B cell (primary cell): Measurements from ENCODE around the gene MAGEH1. TPM values are rescaled to one million over a fixed set of nuclear protein-coding genes. Genes with fewer than 3 reads are reported as not detected.

Source experiments
- ATAC-seq: fragments of 200-7000 bp; cut with Tn5 transposase; one replicate; pipeline ENCODE4 v1.10.0; 2021; ENCODE audit warnings: low read depth, mild to moderate bottlenecking, moderate number of reproducible peaks, moderate library complexity
- CTCF ChIA-PET: fragments of 350-600 bp; sonication (Branson Sonifier 250); formaldehyde crosslinking; loops from one replicate; lab custom pipeline; 2021; ENCODE audit warnings: antibody characterized with exemption, inconsistent platforms; lab: Charles Lee
- POLR2A ChIA-PET: fragments of 350-600 bp; sonication (Branson Sonifier 250); formaldehyde crosslinking; loops from one replicate; lab custom pipeline; 2021; ENCODE audit warnings: antibody characterized with exemption; lab: Charles Lee
- DNase-seq: peaks from one replicate; pipeline ENCODE4 v3.0.0; 2013
- H2AFZ ChIP-seq: 2 replicates; pipeline ENCODE4 v1.6.1; 2012; ENCODE audit warnings: mild to moderate bottlenecking, low read depth, low read length; ENCODE audit not compliant: insufficient read depth, poor library complexity, severe bottlenecking
- H3K27ac ChIP-seq, 2 donors: 1 replicate in 1 of 2; 2 replicates in 1 of 2; pipeline ENCODE4 v1.5.1; 2012 to 2013; ENCODE audit warnings: low read length in 2 of 2, mild to moderate bottlenecking in 2 of 2, moderate library complexity in 1 of 2
- H3K27me3 ChIP-seq, 4 experiments: fragments of 200-600 bp in 1 of 4; sonication (generic) in 1 of 4; replicated peaks in 1 of 4; 1 replicate in 2 of 4; 2 replicates in 2 of 4; pipeline versions ENCODE4 v1.6.1 to v1.7.0; 2013 to 2016; ENCODE audit warnings: low read length in 3 of 4, mild to moderate bottlenecking in 2 of 4, mixed read lengths in 1 of 4, moderate library complexity in 1 of 4; ENCODE audit not compliant: insufficient read depth in 4 of 4, control insufficient read depth in 3 of 4; ENCODE audit errors: control extremely low read depth in 1 of 4
- H3K36me3 ChIP-seq, 2 experiments: replicated peaks in 1 of 2; 1 replicate in 1 of 2; 2 replicates in 1 of 2; pipeline versions ENCODE4 v1.6.1 to v1.7.1; 2013; ENCODE audit warnings: low read length in 1 of 2; ENCODE audit not compliant: insufficient read depth in 2 of 2, control insufficient read depth in 1 of 2; ENCODE audit errors: control extremely low read depth in 1 of 2, extremely low read depth in 1 of 2
- H3K4me1 ChIP-seq, 2 donors: fragments of 200-600 bp in 1 of 2; sonication (generic) in 1 of 2; 1 replicate in 1 of 2; 2 replicates in 1 of 2; pipeline versions ENCODE4 v1.5.1 to v1.6.1; 2013 to 2017; ENCODE audit warnings: low read length in 2 of 2; ENCODE audit not compliant: control insufficient read depth in 2 of 2, insufficient read depth in 2 of 2
- H3K4me2 ChIP-seq: replicated peaks from 2 replicates; pipeline ENCODE3; 2012; ENCODE audit warnings: mild to moderate bottlenecking, low read depth, low read length; ENCODE audit not compliant: poor library complexity, severe bottlenecking
- H3K4me3 ChIP-seq, 5 experiments: fragments of 200-600 bp in 1 of 5; sonication (generic) in 1 of 5; 1 replicate in 3 of 5; 2 replicates in 2 of 5; pipeline versions ENCODE4 v1.5.1 to v1.7.0; 2011 to 2016; ENCODE audit warnings: low read length in 4 of 5, mild to moderate bottlenecking in 4 of 5, low read depth in 2 of 5, control low read depth in 1 of 5, moderate library complexity in 1 of 5; ENCODE audit not compliant: insufficient read depth in 1 of 5; ENCODE audit errors: control extremely low read depth in 1 of 5, extremely low read depth in 1 of 5
- H3K79me2 ChIP-seq: fragments of 200-600 bp; sonication (generic); one replicate; pipeline ENCODE4 v1.6.0; 2016; ENCODE audit warnings: low read length; ENCODE audit not compliant: control insufficient read depth, insufficient read depth
- H3K9ac ChIP-seq: fragments of 200-600 bp; sonication (generic); 2 replicates; pipeline ENCODE4 v1.6.1; 2017; ENCODE audit warnings: mild to moderate bottlenecking, low read length, moderate library complexity
- H3K9me3 ChIP-seq, 3 donors: one replicate each; pipeline versions ENCODE4 v1.6.1 to v1.7.1; 2013; ENCODE audit warnings: low read length in 2 of 3; ENCODE audit not compliant: control insufficient read depth in 2 of 3, insufficient read depth in 1 of 3; ENCODE audit errors: control extremely low read depth in 1 of 3
- H4K20me1 ChIP-seq: 2 replicates; pipeline ENCODE4 v1.6.0; 2012; ENCODE audit warnings: mild to moderate bottlenecking, low read length; ENCODE audit not compliant: insufficient read depth, control insufficient read depth, poor library complexity, severe bottlenecking
- H3K27ac Mint-ChIP-seq: one replicate; pipeline ENCODE4 v1.8.0; 2021; ENCODE audit warnings: mixed read lengths
- H3K27me3 Mint-ChIP-seq: one replicate; pipeline ENCODE4 v1.8.0; 2021; ENCODE audit warnings: mixed read lengths
- H3K4me1 Mint-ChIP-seq: one replicate; pipeline ENCODE4 v1.8.0; 2021; ENCODE audit warnings: mixed read lengths
- H3K4me3 Mint-ChIP-seq: one replicate; pipeline ENCODE4 v1.8.0; 2021; ENCODE audit warnings: mixed read lengths
- H3K9me3 Mint-ChIP-seq: one replicate; pipeline ENCODE4 v1.8.0; 2022; ENCODE audit warnings: mixed read lengths; ENCODE audit not compliant: insufficient read depth
- EZH2 ChIP-seq: IDR thresholded peaks from 2 replicates; pipeline ENCODE4 v1.6.1; 2012; ENCODE audit warnings: borderline replicate concordance, low read depth, mild to moderate bottlenecking, moderate library complexity, low read length; ENCODE audit not compliant: insufficient read depth, poor library complexity, severe bottlenecking
- WGBS: methylation state at CpG from one replicate; pipeline ENCODE4 v1.1.5; 2013; ENCODE audit warnings: missing lambda C conversion rate; ENCODE audit not compliant: insufficient coverage; 5-methylcytosine and 5-hydroxymethylcytosine counted together
- intact Hi-C: fragments of 100-400 bp; cut with micrococcal nuclease; formaldehyde crosslinking; loops from one replicate; pipeline ENCODE4 v1.10.0; 2022
- polyA plus RNA-seq: library from polyadenylated mRNA; depleted of rRNA; stranded (reverse); fragments of >200 nt; gene quantifications from 2 replicates; pipeline ENCODE4 v1.2.3, GENCODE V29; 2012
- total RNA-seq, 2 donors: library from RNA; stranded (reverse); fragments of 120-200 nt in 1 of 2; gene quantifications; 1 replicate in 1 of 2; 2 replicates in 1 of 2; pipeline versions ENCODE4 v1.2.3 to v1.2.4, GENCODE V29; 2013 to 2022
- TF ChIP-seq, protein P1 (sequence below): fragments of 200-600 bp; IDR thresholded peaks from one replicate; pipeline ENCODE4 v1.8.0; 2022; ENCODE audit warnings: antibody characterized with exemption, mild to moderate bottlenecking

The MAGEH1 gene
- total and polyA plus RNA-seq, 2 donors (not counting 1 experiment from before 2014, with no cell fraction given): 10.2 to 13.6 TPM

DNA sequence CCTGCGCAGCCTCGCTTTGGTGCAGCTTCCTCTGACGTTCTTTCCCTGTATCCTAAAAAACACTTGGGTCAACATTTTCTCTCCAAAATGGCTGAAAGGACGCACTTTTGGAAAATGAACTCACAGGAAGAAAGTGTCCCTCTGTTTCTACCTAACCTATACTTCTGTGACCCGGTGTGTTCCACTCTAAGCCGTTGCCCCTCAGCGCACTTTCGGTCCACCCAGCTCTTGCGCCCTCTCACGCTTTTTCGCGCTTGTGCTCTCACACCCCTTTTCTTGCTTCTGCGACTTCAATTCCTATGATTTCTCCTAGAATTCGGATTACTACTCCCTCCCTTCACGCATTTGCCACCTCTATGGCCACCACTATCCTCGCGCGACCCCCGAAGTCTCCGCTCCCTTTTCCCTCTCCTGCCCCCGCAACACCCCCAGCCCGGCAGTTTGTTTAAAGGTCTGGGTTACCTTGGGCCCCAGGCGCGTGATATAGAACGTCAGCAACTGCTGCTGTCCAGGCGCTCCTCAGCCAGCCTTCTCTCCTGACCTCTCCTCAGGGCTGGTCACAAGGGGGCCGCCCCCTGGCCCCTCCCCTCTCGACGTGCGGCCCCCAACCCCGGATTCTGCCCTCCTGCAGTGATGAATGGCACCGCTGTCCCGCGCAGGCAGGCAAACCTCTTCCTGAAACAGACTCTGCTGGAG lies 37.5 kb downstream of the MAGEH1 start, which contains the start of gene USP51:
Gene USP51, minus strand, starts transcription at position 535 of the 696 bp plus-strand sequence. CDS start 909 bp downstream, outside the sequence.
- Mint-ChIP-seq H3K4me1 (peaks cover 15% of the 10 kb centered on the region), H3K4me3 (peak within 1 kb of the TSS; percentile 97), H3K27me3 (no peaks in the 10 kb centered on the region), H3K27ac (peak within 1 kb of the TSS; percentile 98), H3K9me3 (no peaks in the 10 kb centered on the region)
- intact Hi-C loops: no loop called here
- DNase-seq (peak; percentile 68), ATAC-seq (peak; percentile 50)
- H3K4me1 ChIP-seq: peaks cover 3 to 11% of the 10 kb centered on the region in 2 donors
- H3K9me3 ChIP-seq: no peaks in the 10 kb centered on the region
- no peaks in the 10 kb centered on the region for H3K27me3 ChIP-seq
- TF ChIP-seq, protein P1, sequence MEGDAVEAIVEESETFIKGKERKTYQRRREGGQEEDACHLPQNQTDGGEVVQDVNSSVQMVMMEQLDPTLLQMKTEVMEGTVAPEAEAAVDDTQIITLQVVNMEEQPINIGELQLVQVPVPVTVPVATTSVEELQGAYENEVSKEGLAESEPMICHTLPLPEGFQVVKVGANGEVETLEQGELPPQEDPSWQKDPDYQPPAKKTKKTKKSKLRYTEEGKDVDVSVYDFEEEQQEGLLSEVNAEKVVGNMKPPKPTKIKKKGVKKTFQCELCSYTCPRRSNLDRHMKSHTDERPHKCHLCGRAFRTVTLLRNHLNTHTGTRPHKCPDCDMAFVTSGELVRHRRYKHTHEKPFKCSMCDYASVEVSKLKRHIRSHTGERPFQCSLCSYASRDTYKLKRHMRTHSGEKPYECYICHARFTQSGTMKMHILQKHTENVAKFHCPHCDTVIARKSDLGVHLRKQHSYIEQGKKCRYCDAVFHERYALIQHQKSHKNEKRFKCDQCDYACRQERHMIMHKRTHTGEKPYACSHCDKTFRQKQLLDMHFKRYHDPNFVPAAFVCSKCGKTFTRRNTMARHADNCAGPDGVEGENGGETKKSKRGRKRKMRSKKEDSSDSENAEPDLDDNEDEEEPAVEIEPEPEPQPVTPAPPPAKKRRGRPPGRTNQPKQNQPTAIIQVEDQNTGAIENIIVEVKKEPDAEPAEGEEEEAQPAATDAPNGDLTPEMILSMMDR: peak; percentile 21
- TF ChIP-seq EZH2: no peak
- POLR2A ChIA-PET: interaction anchor here (0.7 to 1.9 kb wide), 7 partner anchors 37 to 1074 kb away, joined by 3 to 12 read pairs (median 3); partner anchors contain the start of genes APEX2, MAGEH1, RRAGB and UBQLN2
- WGBS: 0% methylated on average over 21 of the region's 34 CpGs
- H3K27ac ChIP-seq: peak within 1 kb of the TSS; percentile 88 to 92
- peak within 1 kb of the TSS; percentile 88 for H3K9ac ChIP-seq
- no peaks in the 10 kb centered on the region for H4K20me1 ChIP-seq
- CTCF ChIA-PET: interaction anchor here (0.9 to 2.8 kb wide), 5 partner anchors 38 to 759 kb away, joined by 3 to 17 read pairs (median 5); partner anchors contain the start of genes MAGEH1 and RRAGB
- H2AFZ ChIP-seq: peak within 1 kb of the TSS; percentile 84
- no peaks in the 10 kb centered on the region for H3K79me2 ChIP-seq
- no peaks in the 10 kb centered on the region for H3K36me3 ChIP-seq
- peak within 1 kb of the TSS; percentile 82 for H3K4me2 ChIP-seq
- H3K4me3 ChIP-seq: peak within 1 kb of the TSS; percentile 73 to 94 (median 77)

DNA sequence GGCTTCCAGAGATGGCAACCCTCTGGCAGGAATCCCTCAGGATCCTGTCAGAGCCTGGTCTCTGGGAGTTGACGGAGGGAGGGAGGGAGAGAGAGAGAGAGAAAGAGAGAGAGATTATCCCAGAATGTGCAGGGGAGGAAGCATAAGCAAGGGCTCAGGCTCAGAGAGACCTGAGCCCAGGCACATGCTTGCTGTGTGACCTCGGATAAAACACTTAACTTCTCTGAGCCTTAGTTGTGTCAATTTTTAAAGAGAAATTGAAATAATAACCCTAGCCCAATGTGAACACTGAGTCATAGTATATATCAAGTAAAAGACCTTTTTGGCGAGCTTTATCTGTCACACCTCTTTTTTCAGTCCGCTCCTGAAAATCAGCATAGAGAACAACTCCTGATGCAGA lies 38.2 kb downstream of the MAGEH1 start:
- Mint-ChIP-seq H3K9me3 (no peaks in the 10 kb centered on the region), H3K4me1 (peaks cover 13% of the 10 kb centered on the region), H3K4me3 (peak overlapping the region; percentile 97), H3K27ac (peak overlapping the region; percentile 98), H3K27me3 (no peaks in the 10 kb centered on the region)
- H3K4me2 ChIP-seq: peak overlapping the region; percentile 82
- H3K27ac ChIP-seq: peak overlapping the region; percentile 88 to 92
- H3K27me3 ChIP-seq: no peaks in the 10 kb centered on the region
- ChIA-PET CTCF (interaction anchor here (2.8 kb wide), 1 partner anchor 227 kb away, joined by 17 read pairs; the partner anchor contains the start of gene RRAGB), POLR2A (interaction anchor here (0.7 to 1.2 kb wide), 3 partner anchors 71 to 1074 kb away, joined by 3 to 12 read pairs (median 3); partner anchors contain the start of gene UBQLN2)
- peak overlapping the region in 3 of 5 experiments; percentile 73 to 94 (median 77) for H3K4me3 ChIP-seq
- H3K36me3 ChIP-seq: no peaks in the 10 kb centered on the region
- intact Hi-C loops: no loop called here
- H3K4me1 ChIP-seq: peaks cover 3 to 11% of the 10 kb centered on the region in 2 donors
- no CpG with 5 or more reads among the region's 4 CpGs for WGBS
- peak overlapping the region; percentile 88 for H3K9ac ChIP-seq
- no peaks in the 10 kb centered on the region for H3K79me2 ChIP-seq
- TF ChIP-seq EZH2: no peak
- TF ChIP-seq, protein P1: no peak
- no peaks in the 10 kb centered on the region for H3K9me3 ChIP-seq
- peak overlapping the region; percentile 84 for H2AFZ ChIP-seq
- H4K20me1 ChIP-seq: no peaks in the 10 kb centered on the region
- DNase-seq (no peak), ATAC-seq (no peak)
